Ovary (tissue), 9 donors: ENCODE results near the gene CRTC1. TPM values are rescaled to one million over a fixed set of nuclear protein-coding genes. Genes with fewer than 3 reads are reported as not detected.

Source experiments
- DNase-seq, 5 donors: peaks; one replicate each; pipeline ENCODE4 v3.0.0-alpha.2; 2019 to 2020
- H3K27ac ChIP-seq, 2 donors: fragments of 200-600 bp; one replicate each; pipeline versions ENCODE4 v1.5.1 to v1.8.0; 2019 to 2022
- H3K27me3 ChIP-seq: fragments of 200-600 bp; one replicate; pipeline ENCODE4 v1.8.0; 2022
- H3K36me3 ChIP-seq: fragments of 200-600 bp; sonication (generic); one replicate; pipeline ENCODE4 v1.5.1; 2019
- H3K4me1 ChIP-seq: one replicate; pipeline ENCODE4 v1.8.1; 2013; ENCODE audit warnings: mild to moderate bottlenecking, moderate library complexity; ENCODE audit not compliant: insufficient read depth
- H3K4me3 ChIP-seq: fragments of 200-600 bp; sonication (generic); one replicate; pipeline ENCODE4 v1.5.1; 2017
- H3K9me3 ChIP-seq, 2 donors: fragments of 200-600 bp in 1 of 2; sonication (generic) in 1 of 2; one replicate each; pipeline versions ENCODE4 v1.5.1 to v1.8.1; 2013 to 2019; ENCODE audit warnings: mild to moderate bottlenecking in 1 of 2, moderate library complexity in 1 of 2
- EP300 ChIP-seq: sonication (generic); formaldehyde crosslinking; IDR thresholded peaks from one replicate; pipeline ENCODE4 v1.6.1; 2017; ENCODE audit warnings: antibody characterized with exemption
- POLR2A ChIP-seq: fragments of 450-650 bp; IDR thresholded peaks from one replicate; pipeline ENCODE4 v1.6.1; 2017; ENCODE audit warnings: antibody characterized with exemption, mild to moderate bottlenecking, moderate library complexity
- WGBS, 3 donors: extraction: QIAGEN DNeasy Blood & Tissue Kit in 1 of 3; methylation state at CpG; one replicate each; pipeline versions ENCODE4 v1.1.5 to v1.1.7; 2013 to 2017; 5-methylcytosine and 5-hydroxymethylcytosine counted together
- intact Hi-C, 4 donors: fragments of 100-400 bp; cut with DNase I; formaldehyde crosslinking; loops; one replicate each; pipeline versions ENCODE4 v1.11.0 to v1.15.1; 2022 to 2023
- polyA plus RNA-seq, 2 donors: library from polyadenylated mRNA; stranded (reverse); fragments of 200-250 nt in 1 of 2; fragments of 350-450 nt in 1 of 2; fragmentation: Illumina TruSeq in 1 of 2; extraction: RNeasy Lipid Tissue Mini Kit (QIAGEN cat#74804) in 1 of 2; gene quantifications; one replicate each; pipeline ENCODE4 v1.2.3, GENCODE V29; 2013 to 2014
- total RNA-seq, 7 donors: library from RNA; depleted of rRNA in 2 of 7; stranded (reverse); fragments of >200 nt in 2 of 7; fragmentation: NEBNext Ultra II Directional in 3 of 7; extraction: Animal tissue kit (Norgen Biotek cat#: 25700) in 3 of 7; gene quantifications; one replicate each; pipeline versions ENCODE4 v1.1.0 to v1.2.4, GENCODE V29; 2016 to 2023
- TF ChIP-seq, protein P1 (sequence below), 3 donors: fragments of 450-650 bp in 2 of 3; fragments of 200-600 bp in 1 of 3; IDR thresholded peaks; one replicate each; pipeline versions ENCODE4 v1.5.1 to v1.8.0; 2016 to 2022; ENCODE audit warnings: antibody characterized with exemption in 3 of 3, mild to moderate bottlenecking in 1 of 3
- donor health status: DM: no; HTN: no; CAD: no; lungs with moderate emphysema.
- donor health status: DM: no; HTN: no; CAD: no.
- donor health status: Bipolar disorder and iron deficiency.
- donor health status: DM: yes; HTN: yes; CAD: no.
- donor health status: DM: no; HTN: no; CAD: no.
- donor health status: DM: yes; HTN: yes; CAD: no.

The CRTC1 gene
- total and polyA plus RNA-seq, 9 donors = 2.3 to 19.5 (median 12.9) TPM

DNA sequence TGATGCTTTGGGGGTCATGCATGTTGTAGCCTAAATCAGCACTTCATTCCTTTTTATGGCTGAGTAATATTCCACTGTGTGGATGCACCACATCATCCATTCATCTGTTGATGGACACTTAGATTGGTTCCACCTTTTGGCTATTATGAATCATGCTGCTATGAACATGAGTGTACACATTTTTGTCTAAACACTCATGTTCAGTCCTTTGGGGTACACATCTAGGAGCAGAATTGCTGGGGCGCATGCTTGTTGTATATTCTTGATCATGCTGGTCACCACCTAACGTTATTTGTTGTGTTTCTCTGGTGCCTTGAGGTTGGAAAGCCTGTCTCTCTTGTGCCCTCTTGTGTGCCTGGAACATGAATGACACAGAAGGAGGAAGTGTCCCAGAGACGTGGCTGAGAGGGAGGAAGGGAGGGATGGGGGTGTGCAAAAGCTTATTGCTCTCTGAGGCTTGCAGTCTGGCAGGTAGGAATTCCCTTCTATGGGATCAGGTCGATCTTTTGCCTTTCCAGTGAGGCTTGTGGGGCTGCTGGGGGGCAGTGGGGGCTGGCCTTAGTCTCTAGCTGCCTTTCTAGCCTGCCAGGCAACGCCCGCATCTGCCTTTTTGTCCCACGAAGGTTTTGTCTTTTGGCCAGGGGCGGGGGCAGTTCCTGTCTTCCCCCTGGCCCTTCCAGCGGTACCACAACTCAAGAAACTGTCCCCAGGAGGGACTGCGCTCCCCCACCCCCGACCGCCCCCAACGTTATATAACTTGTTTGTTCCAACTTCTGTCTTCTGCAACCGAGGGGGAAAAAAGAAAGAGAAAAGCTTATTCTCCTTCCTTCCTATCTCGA is 39.1 kb upstream of the CRTC1 start:
- Histone ChIP-seq H3K9me3 (no peaks in the 10 kb centered on the region), H3K27ac (no peak overlapping the region), H3K4me1 (peaks cover 8% of the 10 kb centered on the region), H3K27me3 (no peaks in the 10 kb centered on the region), H3K36me3 (no peaks in the 10 kb centered on the region), H3K4me3 (no peak overlapping the region)
- TF ChIP-seq EP300 (no peak), POLR2A (no peak)
- TF ChIP-seq, protein P1, sequence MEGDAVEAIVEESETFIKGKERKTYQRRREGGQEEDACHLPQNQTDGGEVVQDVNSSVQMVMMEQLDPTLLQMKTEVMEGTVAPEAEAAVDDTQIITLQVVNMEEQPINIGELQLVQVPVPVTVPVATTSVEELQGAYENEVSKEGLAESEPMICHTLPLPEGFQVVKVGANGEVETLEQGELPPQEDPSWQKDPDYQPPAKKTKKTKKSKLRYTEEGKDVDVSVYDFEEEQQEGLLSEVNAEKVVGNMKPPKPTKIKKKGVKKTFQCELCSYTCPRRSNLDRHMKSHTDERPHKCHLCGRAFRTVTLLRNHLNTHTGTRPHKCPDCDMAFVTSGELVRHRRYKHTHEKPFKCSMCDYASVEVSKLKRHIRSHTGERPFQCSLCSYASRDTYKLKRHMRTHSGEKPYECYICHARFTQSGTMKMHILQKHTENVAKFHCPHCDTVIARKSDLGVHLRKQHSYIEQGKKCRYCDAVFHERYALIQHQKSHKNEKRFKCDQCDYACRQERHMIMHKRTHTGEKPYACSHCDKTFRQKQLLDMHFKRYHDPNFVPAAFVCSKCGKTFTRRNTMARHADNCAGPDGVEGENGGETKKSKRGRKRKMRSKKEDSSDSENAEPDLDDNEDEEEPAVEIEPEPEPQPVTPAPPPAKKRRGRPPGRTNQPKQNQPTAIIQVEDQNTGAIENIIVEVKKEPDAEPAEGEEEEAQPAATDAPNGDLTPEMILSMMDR (IDR thresholded peaks at IDR 0.05) = no peak
- no peak for DNase-seq
- 72 to 78% (median 75%) methylated on average over 15 of the region's 15 CpGs for WGBS, 3 donors
- intact Hi-C loops = no loop called here

DNA sequence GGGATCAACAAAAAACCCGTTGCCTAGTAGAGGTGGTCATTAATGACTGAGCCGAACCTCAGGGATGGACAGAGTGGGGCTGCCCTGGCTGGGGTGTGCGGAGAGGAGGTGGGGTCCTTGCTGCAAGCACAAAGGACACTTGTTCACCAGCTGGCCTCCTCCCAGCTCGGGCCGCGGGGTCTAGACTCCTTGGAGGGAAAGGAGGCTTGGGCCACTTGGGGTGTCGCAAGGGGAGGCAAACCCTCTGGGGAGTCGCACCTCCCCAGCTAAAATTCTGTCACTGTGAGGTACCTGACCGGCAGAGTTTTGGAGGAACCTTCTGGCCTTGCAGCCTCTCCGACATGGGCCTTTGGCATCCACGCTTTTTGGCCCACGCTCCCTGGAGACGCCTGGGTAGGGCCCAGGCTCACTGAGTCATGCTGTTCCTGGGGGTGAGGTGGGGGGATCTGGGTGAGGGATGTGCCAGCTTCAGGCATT is 38.4 kb upstream of the CRTC1 start:
- TF ChIP-seq, protein P1 (IDR thresholded peaks at IDR 0.05) = no peak
- Histone ChIP-seq H3K4me3 (no peak overlapping the region), H3K4me1 (peaks cover 10% of the 10 kb centered on the region), H3K27me3 (no peaks in the 10 kb centered on the region), H3K27ac (no peak overlapping the region), H3K36me3 (no peaks in the 10 kb centered on the region), H3K9me3 (no peaks in the 10 kb centered on the region)
- intact Hi-C loops = no loop called here
- no peak for DNase-seq
- 85 to 88% (median 88%) methylated on average over 13 of the region's 13 CpGs for WGBS, 3 donors

DNA sequence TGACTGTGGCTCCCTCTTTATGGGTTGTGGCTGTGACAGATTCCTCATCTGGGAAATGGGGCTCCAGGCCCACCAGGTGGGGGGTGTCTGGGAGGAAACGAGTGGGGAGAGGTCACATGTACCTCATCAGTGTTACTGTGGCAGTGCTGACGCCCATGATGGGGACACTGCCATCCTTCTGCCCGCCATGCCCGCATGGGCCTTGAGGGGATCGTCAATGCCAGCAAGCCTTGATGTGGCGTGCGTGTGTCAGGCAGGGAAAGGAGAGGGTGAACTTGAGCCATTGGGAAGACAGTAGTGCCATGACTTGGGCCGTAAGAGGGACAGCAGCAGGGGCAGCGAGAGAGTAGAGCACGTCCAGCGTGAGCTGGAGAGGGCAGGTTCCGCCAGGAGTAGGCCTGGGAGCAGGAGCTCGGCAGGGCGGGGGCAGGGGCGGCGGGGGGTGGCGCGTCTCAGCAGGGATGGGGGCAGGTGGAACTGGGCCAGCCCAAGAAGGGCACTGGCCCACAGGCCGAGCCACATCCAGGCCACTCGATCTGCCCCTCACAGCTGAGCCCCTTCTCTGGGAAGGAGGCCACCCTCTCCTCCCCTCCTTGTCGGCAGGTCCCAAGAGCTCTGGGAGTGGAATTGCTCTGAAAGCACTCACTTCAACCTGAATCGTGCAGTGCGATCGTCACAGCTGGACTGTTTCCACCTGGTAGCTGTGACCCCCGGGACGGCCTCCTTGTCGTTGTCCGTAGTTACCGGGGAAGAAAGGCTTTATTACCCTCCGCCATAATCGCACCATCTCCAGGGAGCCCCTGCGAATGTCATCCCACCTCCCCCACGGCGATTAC is 36.7 kb upstream of the CRTC1 start:
- no peaks in the 10 kb centered on the region for H3K36me3 ChIP-seq
- no peak for DNase-seq
- intact Hi-C loops = no loop called here
- H3K27ac ChIP-seq = no peak overlapping the region
- TF ChIP-seq POLR2A (no peak), EP300 (no peak)
- TF ChIP-seq, protein P1 (IDR thresholded peaks at IDR 0.05) = no peak
- H3K27me3 ChIP-seq = no peaks in the 10 kb centered on the region
- peaks cover 20% of the 10 kb centered on the region for H3K4me1 ChIP-seq
- WGBS, 3 donors = 90 to 91% (median 90%) methylated on average over 34 of the region's 34 CpGs
- H3K4me3 ChIP-seq = no peak overlapping the region
- no peaks in the 10 kb centered on the region for H3K9me3 ChIP-seq

- intact Hi-C loops = no loop called here
- no peak for TF ChIP-seq POLR2A
- peaks cover 20% of the 10 kb centered on the region for H3K4me1 ChIP-seq
These were observed 36.1 kb upstream of the CRTC1 start for GRCh38 chr19:18647371-18647767.

More at GRCh38 chr19:18647371-18647767, 36.1 kb upstream of the CRTC1 start:
- DNase-seq = no peak
- Histone ChIP-seq H3K27ac (no peak overlapping the region), H3K9me3 (no peaks in the 10 kb centered on the region), H3K27me3 (no peaks in the 10 kb centered on the region), H3K36me3 (no peaks in the 10 kb centered on the region), H3K4me3 (no peak overlapping the region)
- 69 to 76% (median 74%) methylated on average over 1 of the region's 1 CpG for WGBS, 3 donors
